ENCODE results near the gene RBM39.

GRCh38 chr20:35726842-35727711 lies 15.0 kb downstream of the RBM39 start:
- TF ChIP-seq TAF1 (IDR thresholded peaks at IDR 0.05; ENCODE audit: borderline replicate concordance, insufficient read depth, low read length), result no peak
- TF ChIP-seq REST (IDR thresholded peaks at IDR 0.05; ENCODE audit: insufficient read depth in 1 of 2, low read depth in 2 of 2, low read length in 2 of 2), result no peak
- no peak for TF ChIP-seq POLR2AphosphoS5 (IDR thresholded peaks at IDR 0.05; ENCODE audit: low read depth, low read length)
- TF ChIP-seq SIN3A (IDR thresholded peaks at IDR 0.05; ENCODE audit: borderline replicate concordance, insufficient read depth, low read length), result no peak
- TF ChIP-seq FOXP2 (optimal IDR thresholded peaks at IDR 0.05; ENCODE audit: borderline replicate concordance, extremely low read depth, extremely low read length, insufficient read depth), result no peak

Data from PFSK-1 (cell line).